Stimulated activated CD4-positive, alpha-beta T cell treated with anti-CD3 and anti-CD28 coated beads, Interleukin-1b, Interleukin-23, amount 100 ng/mL, for 1 hour (primary cell): ENCODE measurements around the gene RNF41.
"Not testable (repeated sequence)": the region's sequence is repeated elsewhere in the genome, so short reads cannot be mapped to it uniquely, and the experiment has no call there.

Source experiments
- DNase-seq, 2 donors: peaks; one replicate each; pipeline ENCODE4 v3.0.0-alpha.2; 2020; ENCODE audit warnings: low read depth in 2 of 2

Gene RNF41

GRCh38 chr12:56169229-56169759 lies 52.4 kb downstream of the RNF41 start:
- DNase-seq = no peak

GRCh38 chr12:56165369-56165768 lies 56.4 kb downstream of the RNF41 start:
- DNase-seq = no peak

DNA sequence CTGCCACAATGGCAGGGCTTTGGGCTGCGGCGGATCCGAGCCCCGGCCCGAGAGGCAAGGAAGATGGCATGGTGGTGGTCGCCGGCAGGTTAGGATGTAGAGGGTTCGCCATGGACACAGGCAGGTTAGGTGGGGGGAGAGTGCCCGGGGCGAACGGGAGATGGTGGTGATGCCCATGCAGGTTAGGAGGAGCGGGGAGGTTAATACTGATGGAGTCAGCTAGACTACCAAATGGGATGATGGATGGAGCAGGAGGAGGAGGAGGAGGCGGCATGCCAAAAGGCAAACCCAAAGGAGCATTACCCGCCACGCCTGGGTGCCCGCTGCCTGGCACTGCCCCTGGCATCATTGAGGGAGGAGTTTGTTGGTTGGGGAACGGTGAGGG lies 57.4 kb downstream of the RNF41 start:
- no peak for DNase-seq

DNA sequence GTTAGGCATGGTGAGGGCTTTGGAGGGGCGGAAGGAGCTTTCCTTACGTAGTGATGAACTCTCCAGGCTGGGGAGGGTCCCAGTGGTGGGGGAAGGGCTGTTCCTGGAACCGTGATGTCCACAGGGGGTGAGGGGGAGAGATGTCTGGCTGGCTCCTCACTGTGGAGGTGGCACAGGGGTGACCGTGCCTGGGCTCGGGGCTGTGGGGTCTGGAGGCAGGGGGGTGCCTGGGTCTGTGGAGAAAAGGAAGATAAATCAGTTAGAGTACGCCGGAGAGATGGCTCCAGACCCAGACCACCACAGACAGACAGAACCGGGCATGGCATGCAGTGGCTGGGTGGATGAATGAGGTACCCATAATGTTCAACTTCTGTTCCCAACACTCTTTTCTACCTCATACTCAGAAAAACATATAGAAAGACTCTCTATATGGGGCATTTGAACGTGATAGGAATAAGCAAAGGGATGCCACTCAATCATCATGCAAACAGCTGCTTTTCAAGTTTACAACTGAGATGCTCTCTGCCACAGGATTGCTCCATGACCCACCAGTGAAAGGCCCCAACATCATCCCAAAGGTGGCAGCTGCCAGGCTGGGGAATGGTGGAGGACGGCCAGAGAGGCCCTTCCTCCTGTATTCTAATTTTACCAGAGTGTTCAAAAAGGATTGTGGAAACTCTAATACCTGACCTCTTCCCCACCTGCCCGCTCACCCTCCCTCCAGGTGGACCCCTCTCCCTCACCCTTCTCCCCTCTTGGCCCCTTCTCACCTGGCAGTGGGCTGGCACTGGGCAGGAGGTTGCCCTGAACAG lies 58.0 kb downstream of the RNF41 start:
- no peak for DNase-seq

DNA sequence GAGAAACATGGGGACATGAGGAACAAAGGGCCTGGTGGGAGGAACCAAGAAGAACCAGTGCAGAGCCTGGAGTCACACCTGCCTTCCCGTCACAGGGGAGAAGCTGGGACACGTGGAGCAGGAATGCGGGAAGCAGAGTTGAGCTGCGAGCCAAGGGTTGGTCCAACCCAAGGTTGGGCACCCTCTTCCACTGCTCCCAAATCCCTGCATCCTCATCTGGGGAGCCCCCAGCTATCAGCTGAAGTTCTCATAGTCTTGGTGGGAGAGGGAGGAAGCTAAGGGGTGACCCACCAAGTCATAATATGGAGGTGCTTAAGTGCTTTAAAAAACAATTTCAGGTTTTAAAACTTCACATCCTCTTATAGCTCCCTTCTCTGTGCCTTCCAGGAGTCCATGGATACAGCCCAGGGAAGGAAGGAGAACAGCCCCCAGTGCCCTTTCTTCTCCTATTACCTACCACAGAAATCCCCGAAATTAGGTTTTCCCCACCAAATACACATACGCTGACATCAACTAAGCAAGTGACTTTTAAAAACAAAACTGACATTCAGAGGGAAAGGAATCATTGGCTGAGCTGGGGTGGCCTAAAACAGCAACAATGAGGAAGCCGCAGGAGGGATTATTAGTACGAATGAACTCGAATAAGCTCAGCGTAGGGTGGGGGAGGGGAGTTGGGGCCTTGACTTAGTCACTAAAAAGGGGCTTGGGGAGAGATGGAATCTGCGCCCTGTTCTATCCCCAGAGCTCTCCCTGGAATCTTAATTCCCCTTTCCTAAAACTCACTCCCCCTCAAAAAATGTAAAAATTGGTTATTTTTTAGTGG lies 59.0 kb downstream of the RNF41 start:
- no peak for DNase-seq

DNA sequence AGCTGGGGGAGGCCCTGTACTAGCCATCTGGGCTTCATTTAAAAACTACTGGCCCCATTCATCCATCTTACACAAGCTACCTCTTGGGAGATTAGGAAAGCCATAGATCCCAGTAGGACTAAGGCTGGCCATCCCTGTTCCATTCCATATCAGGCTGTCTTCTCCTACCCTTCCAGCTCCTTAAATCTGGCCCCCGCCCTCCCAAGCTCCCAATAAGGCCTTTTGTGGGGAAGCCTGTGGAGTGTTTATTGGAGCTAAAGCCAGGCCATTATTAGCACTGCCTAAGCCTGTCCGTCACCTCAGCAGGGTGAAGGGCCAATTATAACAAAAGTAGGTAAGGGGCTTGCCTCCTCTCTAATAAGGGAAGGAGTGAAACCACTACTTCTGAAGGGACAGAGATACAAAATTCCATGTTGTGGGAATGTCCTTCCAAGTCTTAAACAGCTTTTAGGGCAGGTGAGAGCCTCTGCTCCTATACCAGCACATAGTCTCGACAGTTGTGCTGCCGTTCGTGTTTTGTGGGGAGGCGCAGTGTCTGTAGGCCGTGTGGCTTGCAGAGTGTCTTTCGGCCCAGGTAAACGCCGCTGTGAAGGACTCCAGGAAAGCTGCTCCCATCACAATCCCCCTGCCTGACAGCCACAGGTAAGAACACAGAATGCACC lies 59.9 kb downstream of the RNF41 start:
- DNase-seq = no peak

- DNase-seq = no peak
Observed at GRCh38 chr12:56160894-56161689, 60.6 kb downstream of the RNF41 start.

DNA sequence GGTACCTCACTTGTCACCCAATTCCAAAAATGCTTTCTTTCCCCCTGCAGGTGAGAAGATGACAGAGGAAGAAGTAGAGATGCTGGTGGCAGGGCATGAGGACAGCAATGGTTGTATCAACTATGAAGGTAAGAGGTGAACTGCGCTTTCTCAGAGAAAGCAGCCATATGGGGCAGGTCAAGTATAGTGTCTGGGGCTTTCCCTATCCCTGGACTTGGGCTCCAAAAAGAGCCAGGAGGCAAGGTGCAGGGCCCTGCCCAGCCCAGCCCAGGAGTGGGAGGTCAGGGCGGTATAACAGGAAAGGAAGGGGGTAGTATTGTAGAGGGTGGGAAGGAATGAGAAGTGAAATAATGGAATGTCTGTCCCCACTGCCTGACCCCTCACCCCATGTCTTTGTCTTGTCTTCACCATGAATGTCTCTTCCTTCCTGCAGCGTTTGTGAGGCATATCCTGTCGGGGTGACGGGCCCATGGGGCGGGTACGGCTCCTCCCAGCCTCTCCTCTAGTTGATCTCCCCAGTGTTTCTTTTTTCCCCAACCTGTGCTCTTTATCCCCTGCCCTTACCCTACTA lies 61.4 kb downstream of the RNF41 start:
- peak in 1 of 2 donors; percentile 17 for DNase-seq

DNA sequence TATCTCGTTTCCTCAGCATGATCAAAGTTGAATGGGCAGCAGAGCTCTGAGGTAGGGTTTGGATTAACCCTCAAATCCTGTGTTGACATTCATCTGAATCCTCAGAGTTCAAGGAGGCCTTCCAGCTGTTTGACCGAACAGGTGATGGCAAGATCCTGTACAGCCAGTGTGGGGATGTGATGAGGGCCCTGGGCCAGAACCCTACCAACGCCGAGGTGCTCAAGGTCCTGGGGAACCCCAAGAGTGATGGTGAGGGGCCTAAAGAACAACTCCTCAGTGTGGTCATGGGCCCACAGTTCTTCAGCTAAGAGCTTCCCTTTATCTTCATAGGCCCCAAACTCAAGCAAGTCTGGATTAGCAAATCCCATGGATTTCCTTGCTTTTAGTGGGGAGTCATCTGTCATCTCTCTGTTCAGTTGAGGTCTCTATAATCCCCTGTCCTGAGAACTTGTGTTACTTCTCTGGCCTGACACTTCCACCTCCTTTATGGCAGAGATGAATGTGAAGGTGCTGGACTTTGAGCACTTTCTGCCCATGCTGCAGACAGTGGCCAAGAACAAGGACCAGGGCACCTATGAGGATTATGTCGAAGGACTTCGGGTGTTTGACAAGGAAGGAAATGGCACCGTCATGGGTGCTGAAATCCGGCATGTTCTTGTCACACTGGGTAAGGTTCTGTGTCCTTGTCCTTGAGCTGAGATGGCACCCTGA lies 62.1 kb downstream of the RNF41 start:
- DNase-seq = no peak

- no peak for DNase-seq
Observed at GRCh38 chr12:56158926-56159461, 62.7 kb downstream of the RNF41 start.

- DNase-seq = peak; percentile 65 to 85
Observed at GRCh38 chr12:56158029-56158925, 63.4 kb downstream of the RNF41 start, which contains the start of gene MYL6. Gene MYL6, plus strand, starts transcription at chr12:56158359. Its CDS starts 43 bp downstream, at chr12:56158402.

GRCh38 chr12:56157201-56158028 lies 64.3 kb downstream of the RNF41 start:
- DNase-seq = no peak

DNA sequence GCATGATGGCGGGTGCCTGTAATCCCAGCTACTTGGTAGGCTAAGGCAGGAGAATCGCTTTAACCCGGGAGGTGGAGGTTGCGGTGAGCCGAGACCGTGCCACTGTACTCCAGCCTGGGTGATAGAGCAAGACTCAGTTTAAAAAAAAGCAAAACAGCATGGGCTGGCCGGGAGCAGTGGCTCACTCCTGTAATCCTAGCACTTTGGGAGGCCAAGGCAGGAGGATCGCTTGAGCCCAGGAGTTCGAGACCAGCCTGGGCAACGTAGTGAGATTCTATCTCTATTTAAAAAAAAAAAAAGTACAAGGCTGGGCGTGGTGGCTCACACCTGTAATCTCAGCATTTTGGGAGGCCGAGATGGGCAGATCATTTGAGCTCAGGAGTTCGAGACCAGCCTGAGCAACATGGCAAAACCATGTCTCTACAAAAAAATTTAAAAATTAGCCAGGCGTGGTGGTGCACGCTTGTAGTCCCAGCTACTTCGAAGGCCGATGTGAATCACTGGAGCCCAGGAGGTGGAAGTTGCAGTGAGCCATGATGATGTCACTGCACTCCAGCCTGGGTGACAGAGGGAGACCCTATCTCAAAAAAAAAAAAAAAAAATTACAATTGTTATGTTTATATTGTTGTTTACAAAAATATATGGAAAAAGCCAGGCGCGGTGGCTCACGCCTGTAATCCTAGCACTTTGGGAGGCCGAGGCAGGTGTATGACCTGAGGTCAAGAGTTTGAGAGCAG lies 65.1 kb downstream of the RNF41 start:
- DNase-seq = not testable (repeated sequence)

GRCh38 chr12:56155256-56155845 lies 66.4 kb downstream of the RNF41 start:
- DNase-seq = no peak

- no peak for DNase-seq
Observed at GRCh38 chr12:56154818-56155217, 66.9 kb downstream of the RNF41 start.

- no peak for DNase-seq
Observed at GRCh38 chr12:56154246-56154771, 67.4 kb downstream of the RNF41 start.

- no peak for DNase-seq
Observed at GRCh38 chr12:56153678-56154065, 68.0 kb downstream of the RNF41 start.
